ENCODE measurements around the gene PATL2.

DNA sequence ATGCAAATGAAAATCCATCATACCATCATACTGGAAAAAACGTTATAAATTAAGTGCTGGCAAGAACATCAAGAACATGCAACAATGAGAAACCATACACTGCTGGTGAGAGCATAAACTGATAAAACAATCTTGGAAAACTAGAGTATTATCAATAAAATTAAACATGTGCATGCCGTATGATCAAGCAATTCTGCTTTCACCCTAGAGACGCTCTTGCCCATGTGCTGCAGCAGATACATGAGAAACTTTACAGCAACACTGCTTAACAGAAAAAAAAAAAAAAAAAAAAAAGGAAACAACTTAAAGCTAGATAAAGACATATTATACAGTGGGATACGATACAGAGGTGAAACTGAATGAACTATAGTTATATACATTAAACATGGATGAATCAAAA, 69.5 kb downstream of the PATL2 start:
- no peak for TF ChIP-seq POLR2A (IDR thresholded peaks at IDR 0.05)
- no peak for TF ChIP-seq CTCF (IDR thresholded peaks at IDR 0.05)

Data from Peyer's patch (tissue), 4 donors.